22Rv1 (cell line): ENCODE results near the gene HSPBAP1.

Experiments
- CTCF ChIP-seq: fragments of 450-650 bp; IDR thresholded peaks from 2 replicates; pipeline ENCODE4 v1.5.1; 2017; ENCODE audit warnings: mild to moderate bottlenecking
- ZFX ChIP-seq: fragments of 450-650 bp; IDR thresholded peaks from 2 replicates; pipeline ENCODE4 v1.6.1; 2017; ENCODE audit warnings: antibody characterized with exemption, borderline replicate concordance

- TF ChIP-seq CTCF, result no peak
- no peak for TF ChIP-seq ZFX
Measured at GRCh38 chr3:122802323-122802722, 8.7 kb upstream of the HSPBAP1 start.
